ENCODE measurements around the gene NR2C2. TPM values are rescaled to one million over a fixed set of nuclear protein-coding genes. Genes with fewer than 3 reads are reported as not detected.

NR2C2 gene
- total RNA-seq, 1 experiment from 2014 or later, result 50.8 TPM

- Mint-ChIP-seq H3K27me3 (ENCODE audit: low read depth) (no peaks in the 10 kb centered on the region), H3K9me3 (no peaks in the 10 kb centered on the region), H3K4me3 (peak overlapping the region; percentile 96), H3K36me3 (peaks cover 24% of the 10 kb centered on the region), H3K4me1 (peaks cover 42% of the 10 kb centered on the region), H3K27ac (peak overlapping the region; percentile 100)
- ChIA-PET POLR2A (interaction anchor here (1.5 kb wide), 1 partner anchor 9 kb away, joined by 9 read pairs; no protein-coding TSS in a partner anchor), CTCF (interaction anchor here (0.6 to 1.2 kb wide), 5 partner anchors 22 to 415 kb away, joined by 3 to 5 read pairs (median 4); no protein-coding TSS in a partner anchor)
- peak; percentile 97 for ATAC-seq
- peak; percentile 96 for DNase-seq (ENCODE audit: low spot score)
- no peak for TF ChIP-seq SOX15 (CRISPR knock-in tag; IDR thresholded peaks at IDR 0.05)
- TF ChIP-seq PREB (CRISPR knock-in tag; IDR thresholded peaks at IDR 0.05; ENCODE audit: borderline replicate concordance), result no peak
- TF ChIP-seq ZNF532 (CRISPR knock-in tag; IDR thresholded peaks at IDR 0.05; ENCODE audit: borderline replicate concordance), result no peak
- no peak for TF ChIP-seq TP53 (CRISPR knock-in tag; IDR thresholded peaks at IDR 0.05)
- TF ChIP-seq IRF2 (CRISPR knock-in tag; IDR thresholded peaks at IDR 0.05; ENCODE audit: borderline replicate concordance, low read depth), result no peak
- no peak for TF ChIP-seq ZNF423 (CRISPR knock-in tag; IDR thresholded peaks at IDR 0.05)
- no peak for TF ChIP-seq FOXK1 (CRISPR knock-in tag; IDR thresholded peaks at IDR 0.05)
- TF ChIP-seq CTCF (IDR thresholded peaks at IDR 0.05), result no peak
- TF ChIP-seq ATF1 (CRISPR knock-in tag; IDR thresholded peaks at IDR 0.05), result no peak
- TF ChIP-seq CREB1 (CRISPR knock-in tag; IDR thresholded peaks at IDR 0.05), result no peak
- TF ChIP-seq ATF3 (CRISPR knock-in tag; conservative IDR thresholded peaks at IDR 0.05), result no peak
- TF ChIP-seq AFF4 (CRISPR knock-in tag; IDR thresholded peaks at IDR 0.05; ENCODE audit: borderline replicate concordance), result no peak
- TF ChIP-seq ATF6 (CRISPR knock-in tag; IDR thresholded peaks at IDR 0.05), result no peak
- TF ChIP-seq ZNF281 (CRISPR knock-in tag; IDR thresholded peaks at IDR 0.05), result no peak
- no peak for TF ChIP-seq USF2 (CRISPR knock-in tag; IDR thresholded peaks at IDR 0.05)
- TF ChIP-seq NFYB (CRISPR knock-in tag; conservative IDR thresholded peaks at IDR 0.05; ENCODE audit: low read depth), result peak; percentile 81
- TF ChIP-seq MXD4 (CRISPR knock-in tag; IDR thresholded peaks at IDR 0.05; ENCODE audit: borderline replicate concordance), result no peak
- no peak for TF ChIP-seq USF1 (CRISPR knock-in tag; IDR thresholded peaks at IDR 0.05)
Observed at GRCh38 chr3:14947886-14948608, 664 bp downstream of the NR2C2 start.
